ENCODE results near the gene NDRG3.

- no peak for TF ChIP-seq CTCF (IDR thresholded peaks at IDR 0.05)
- TF ChIP-seq POLR2A (IDR thresholded peaks at IDR 0.05), result no peak
Observed at GRCh38 chr20:36672991-36673390, 72.9 kb downstream of the NDRG3 start.

All from uterus (tissue), 2 donors.